HG02571 (cell line): ENCODE data around the gene SORT1.
A peak's percentile ranks its signal among the peaks of the same experiment; 100 is the strongest.
"Not testable (repeated sequence)": the region's sequence is repeated elsewhere in the genome, so short reads cannot be mapped to it uniquely, and the experiment has no call there.

ENCODE experiments used
- ATAC-seq: cut with Tn5 transposase; IDR thresholded peaks from one replicate; pipeline ENCODE4 v1.9.1; 2021; ENCODE audit warnings: mild to moderate bottlenecking, moderate library complexity; ENCODE audit not compliant: unreplicated experiment

SORT1 gene

DNA sequence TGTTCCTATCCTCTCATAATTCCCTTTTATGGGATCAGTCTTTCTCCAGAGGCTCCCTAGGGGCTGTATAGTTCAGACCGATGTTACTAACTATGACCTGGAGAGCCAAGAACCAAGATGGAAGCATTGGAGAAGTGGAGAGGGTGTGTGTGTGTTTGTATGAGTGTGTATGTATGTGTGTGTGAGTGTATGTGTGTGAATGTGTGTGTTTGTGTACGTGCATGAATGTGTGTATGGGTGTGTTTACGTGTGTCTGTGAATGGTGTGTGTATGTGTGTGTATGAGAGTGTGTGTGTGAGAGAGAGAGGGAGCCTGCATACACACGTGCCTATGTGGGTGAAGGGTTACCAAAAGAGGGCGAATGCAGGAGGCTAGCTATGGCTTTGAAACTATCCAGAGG lies 95.8 kb downstream of the SORT1 start:
- no peak for ATAC-seq

DNA sequence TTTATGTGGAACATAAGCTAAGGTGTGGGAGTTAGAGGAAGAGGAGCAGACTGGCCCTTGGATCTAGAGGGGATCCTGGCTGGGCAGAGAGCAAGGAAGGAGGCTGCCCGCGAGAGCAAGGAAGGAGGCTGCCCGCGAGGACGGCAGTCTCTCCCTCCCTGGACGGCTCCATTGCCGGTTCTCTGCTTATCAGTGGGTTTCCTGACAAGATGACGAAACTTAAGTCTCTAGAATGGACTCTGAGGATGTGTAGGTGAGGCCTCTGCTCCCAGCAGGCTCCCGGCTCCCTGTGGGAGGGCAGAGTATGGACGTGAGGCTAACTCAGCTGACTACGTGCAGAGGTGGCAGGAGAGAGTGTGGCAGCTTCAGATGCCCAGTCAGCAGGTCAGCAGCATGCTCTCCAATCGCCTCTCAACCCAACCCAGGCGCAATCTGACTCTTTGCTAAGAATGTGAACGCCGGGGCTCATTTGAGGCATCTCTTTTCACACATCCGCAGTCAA lies 97.0 kb downstream of the SORT1 start:
- no peak for ATAC-seq

DNA sequence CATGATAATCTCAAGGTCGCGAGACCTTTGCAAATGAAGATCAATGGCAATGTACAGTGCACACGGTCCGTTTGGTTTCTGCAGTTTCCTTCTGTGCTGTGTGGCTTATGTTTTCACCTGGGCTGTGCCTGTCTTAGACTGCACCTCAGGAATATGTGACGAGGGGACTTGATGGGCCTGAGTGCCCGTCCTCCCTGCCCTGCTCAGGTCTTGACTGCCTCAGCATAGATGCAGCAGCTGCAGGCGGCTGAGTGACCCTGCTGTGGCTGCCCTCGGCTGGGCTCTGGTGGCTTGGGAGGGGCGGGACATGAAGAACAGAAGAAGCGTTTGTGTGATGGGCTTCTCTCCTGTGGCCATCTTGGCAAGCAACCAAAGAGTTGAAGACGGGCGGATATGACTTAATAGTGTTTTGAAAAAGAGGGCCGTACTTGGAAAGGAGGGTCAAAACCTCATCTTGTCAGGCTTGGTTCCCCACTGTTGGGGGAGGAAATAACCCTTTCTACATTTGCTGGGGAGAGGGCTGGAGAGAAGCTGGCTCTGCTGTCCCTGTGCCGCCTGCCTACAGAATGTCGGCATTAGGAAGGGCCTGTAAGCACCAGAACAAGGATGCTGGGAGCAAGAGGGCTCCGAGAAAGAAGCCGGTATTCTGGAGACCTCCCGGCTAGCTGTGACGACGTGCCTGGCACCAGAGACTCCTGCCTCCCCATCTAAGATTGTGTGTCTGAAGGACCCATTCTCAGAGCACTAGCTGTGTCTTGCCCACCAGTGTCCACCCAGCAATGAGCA lies 98.0 kb downstream of the SORT1 start:
- no peak for ATAC-seq

DNA sequence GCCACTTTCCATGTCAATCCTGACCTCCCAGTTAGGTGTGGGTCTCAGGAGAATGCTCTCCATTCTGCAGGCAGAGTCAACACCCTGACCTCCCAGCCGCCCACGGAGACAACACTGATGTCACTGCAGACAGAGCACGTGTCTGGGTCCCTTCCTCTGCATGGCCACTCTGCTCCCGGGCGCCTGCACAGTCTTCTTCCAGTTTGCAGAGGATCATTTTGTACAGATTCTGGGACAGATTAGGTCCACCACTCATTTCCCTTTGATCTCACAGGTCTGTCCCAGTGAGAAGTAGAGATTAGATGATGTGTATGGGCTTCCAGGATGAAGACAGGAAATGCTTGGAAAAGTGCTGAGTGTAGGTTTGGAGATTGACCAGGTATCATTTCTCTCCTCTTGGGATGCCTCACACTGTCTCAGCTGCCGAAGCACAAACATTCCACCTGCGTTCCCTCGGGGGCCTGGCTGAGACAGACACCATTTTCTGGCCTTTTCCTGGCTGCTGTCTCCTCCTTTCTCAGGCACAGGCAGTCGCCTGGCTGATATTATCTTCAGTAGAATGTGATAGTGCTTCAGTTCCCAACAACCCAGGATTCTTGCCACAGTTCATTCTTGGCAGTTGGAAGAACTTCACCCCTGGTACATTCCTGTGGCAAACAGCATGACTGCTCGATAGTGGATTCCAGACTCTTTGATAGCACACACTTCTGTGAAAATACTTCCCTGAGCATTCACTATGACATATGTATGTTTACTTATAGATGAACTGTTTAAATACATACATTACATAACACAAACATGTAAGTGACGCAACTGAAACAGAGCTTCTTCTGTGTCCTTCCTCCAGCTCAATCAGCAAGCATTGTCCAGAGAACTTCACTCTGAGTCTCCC lies 98.8 kb downstream of the SORT1 start:
- ATAC-seq, result no peak

DNA sequence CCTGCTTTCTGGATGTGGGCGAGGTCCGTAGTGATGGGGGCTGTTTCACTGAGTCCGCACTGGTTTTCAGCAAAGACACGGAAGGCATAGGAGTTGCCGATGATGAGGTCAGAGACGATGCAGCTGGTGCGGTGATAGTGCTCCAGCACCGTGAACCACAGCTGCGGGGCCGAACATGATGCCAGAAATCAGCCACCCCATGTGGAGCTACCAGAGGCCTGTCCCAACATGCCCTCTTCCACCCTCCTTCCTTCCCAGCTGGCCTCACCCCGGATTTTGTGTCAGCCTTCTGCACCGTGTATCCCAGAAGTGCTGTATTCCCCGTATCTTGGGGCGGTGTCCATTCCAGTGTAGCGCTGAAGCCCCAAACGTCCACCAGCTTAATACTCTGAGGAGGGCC lies 100.9 kb downstream of the SORT1 start:
- no peak for ATAC-seq

DNA sequence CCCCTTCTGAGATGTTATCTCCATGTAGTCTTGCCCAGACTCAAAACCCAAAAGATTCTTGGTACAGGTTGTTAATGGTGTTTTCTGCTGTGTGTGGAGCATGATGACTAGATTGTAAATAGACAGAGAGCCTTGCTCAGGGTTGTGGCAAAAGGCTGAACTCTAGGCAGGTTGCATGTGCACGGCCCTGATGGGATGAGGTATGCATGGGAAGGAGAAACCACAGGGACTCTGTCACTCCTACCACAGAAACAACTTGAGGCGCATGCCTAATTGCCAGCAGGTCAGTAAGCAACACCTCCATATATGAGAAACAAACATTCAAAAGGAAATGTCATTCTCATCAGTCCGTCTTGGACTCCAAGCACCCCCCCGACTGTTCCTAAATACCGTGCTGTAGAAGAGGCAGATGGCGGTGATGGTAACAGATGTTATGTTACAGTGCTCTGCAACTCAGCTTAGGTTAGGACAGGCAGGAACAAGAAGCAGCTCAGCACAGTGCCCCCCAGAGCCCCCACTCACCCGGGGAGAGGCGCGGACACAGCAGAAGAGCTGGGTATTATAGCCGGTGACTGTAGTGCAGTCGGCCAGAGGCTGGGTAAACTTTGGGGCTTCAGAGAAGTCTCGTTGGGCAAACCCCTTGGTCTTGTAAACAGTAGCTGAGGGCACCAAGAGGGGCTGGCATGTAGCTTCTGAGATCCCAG lies 101.9 kb downstream of the SORT1 start:
- no peak for ATAC-seq

DNA sequence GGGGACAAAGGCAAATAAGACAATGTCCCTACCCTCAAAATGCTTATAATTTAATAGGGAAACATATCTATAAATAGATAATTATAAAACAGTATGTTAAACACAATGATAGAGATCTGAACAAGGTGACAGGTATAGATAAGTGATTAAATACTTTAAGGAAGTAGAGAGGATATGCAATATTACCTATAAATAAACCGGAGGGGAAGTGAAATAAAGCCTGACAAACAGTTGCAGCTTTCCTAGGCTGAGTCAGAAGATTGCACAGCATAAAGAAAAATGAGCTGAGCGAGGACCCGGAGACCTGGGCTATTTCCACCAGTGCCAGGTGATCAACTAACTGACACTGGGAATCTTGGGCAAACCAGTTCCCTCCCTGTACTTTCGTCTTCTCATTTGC lies 103.2 kb downstream of the SORT1 start:
- ATAC-seq, result no peak

DNA sequence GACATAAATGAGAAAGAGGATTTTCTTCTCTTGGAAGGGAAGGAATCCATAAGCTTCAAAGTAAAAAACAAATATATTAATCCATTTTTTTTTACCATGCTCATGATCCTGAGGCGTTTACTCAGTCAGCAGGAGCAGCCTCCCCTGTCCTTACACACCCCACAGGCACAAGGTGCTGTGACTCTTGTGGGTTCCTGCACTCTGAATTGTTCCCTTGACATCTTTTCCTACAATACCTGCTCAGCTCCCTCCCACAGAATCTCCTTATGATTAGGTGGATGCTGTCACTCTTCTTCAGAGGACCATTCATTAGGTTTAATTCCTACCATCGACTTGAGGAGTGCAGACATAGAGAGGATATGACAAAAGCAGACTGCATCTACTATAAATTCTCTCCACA lies 104.7 kb downstream of the SORT1 start:
- no peak for ATAC-seq

DNA sequence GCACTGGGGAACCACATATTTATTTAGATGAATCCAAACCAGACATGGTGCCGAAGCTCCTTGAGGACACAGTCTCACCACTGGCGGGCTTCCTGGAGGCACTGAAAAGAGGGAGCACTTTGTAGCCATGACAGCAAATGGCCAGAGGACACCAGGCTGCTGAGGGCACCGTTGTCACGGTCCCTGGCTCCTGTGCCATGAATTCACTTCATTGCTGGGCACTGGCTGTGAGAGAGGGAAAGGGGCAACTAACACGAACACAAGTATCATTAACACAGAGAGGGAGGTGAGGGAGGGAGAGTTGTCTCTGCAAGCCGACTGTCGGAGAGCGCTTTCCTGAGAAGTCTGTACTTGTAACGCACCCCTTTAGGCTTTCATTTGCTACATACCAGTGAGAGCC lies 105.4 kb downstream of the SORT1 start:
- ATAC-seq, result no peak

DNA sequence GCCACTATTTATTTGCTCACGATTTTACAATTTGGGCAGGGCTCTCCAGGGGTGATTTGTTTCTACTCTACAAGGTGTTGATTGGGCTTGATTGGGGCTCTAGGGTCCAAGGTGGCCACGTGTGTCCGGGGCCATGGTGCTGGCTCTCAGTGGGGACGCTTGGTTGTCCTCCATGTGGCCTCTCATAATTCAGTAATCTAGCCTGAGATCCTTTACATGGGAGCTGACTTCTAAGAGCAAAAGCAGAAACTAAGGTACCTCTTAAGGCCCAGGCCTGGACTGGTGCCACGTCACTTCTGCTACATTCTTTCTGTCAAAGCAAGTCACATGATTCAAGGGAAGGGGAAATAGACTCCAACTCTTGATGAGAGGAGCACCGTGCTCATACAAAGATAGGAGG lies 106.7 kb downstream of the SORT1 start:
- no peak for ATAC-seq

DNA sequence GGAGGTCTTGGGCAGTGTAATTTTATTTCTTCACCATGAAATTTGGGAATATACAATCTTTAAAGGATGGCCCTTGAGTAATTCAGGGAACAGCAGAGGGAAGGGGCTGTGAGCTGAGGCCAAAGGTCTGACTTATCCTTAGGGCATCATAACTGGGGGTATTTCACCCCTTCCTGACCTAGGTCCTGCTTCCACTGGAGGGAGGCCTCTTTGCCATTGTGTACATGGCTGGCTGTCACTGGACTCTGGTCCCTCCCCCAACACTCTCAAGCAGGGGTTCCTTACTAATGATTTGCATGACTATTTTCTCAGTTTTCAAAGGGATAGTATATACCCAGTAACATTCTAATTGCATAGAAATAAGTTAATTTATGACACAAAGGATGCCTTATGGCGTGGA lies 107.6 kb downstream of the SORT1 start:
- ATAC-seq, result no peak

DNA sequence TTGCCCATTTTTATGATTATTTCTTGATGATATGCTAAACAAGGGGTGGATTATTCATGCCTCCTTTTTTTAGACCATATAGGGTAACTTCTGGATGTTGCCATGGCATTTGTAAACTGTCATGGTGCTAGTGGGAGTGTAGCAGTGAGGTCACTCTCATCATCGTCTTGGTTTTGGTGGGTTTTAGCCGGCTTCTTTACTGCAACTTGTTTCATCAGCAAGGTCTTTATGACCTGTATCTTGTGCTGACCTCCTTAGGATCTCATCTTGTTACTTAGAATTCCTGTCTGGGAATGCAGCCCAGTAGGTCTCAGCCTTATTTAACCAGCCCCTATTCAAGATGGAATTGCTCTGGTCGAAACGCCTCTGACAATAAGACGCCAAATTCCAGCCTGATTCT lies 111.0 kb downstream of the SORT1 start:
- ATAC-seq, result not testable (repeated sequence)

DNA sequence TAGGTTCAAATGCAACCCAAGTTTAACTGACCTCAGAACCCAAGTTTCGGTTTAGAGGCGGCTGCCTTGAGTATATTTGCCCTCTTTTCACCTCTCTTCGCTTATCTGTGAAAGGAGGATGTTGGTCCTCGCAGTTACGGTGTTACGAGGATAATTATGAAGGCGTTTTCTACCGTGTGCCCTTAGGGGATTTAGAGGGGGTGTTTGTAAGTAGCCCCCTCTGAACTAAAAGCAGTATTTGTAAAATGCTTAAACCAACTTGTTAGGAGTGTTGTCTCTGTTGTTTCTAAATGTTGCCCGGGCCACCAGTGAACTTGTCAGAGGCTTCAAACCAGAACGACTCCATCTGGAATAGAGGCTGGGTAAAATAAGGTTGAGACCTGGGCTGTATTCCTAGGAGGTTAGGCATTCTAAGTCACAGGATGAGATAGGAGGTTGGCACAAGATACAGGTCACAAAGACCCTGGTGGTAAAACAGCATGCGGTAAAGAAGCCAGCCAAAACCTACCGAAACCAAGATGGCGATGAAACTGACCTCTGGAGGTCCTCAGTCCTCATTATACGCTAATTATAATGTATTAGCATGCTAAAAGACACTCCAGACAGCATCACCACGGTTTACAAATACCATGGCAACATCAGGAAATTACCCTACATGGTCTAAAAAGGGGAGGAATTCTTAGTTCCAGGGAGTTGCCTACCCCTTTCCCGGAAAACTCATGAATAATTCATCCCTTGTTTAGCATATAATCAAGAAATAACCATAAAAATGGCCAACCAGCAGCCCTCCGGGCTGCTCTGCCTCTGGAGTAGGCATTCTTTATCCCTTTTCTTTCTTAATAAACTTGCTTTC lies 113.7 kb downstream of the SORT1 start:
- peak; percentile 19 for ATAC-seq

DNA sequence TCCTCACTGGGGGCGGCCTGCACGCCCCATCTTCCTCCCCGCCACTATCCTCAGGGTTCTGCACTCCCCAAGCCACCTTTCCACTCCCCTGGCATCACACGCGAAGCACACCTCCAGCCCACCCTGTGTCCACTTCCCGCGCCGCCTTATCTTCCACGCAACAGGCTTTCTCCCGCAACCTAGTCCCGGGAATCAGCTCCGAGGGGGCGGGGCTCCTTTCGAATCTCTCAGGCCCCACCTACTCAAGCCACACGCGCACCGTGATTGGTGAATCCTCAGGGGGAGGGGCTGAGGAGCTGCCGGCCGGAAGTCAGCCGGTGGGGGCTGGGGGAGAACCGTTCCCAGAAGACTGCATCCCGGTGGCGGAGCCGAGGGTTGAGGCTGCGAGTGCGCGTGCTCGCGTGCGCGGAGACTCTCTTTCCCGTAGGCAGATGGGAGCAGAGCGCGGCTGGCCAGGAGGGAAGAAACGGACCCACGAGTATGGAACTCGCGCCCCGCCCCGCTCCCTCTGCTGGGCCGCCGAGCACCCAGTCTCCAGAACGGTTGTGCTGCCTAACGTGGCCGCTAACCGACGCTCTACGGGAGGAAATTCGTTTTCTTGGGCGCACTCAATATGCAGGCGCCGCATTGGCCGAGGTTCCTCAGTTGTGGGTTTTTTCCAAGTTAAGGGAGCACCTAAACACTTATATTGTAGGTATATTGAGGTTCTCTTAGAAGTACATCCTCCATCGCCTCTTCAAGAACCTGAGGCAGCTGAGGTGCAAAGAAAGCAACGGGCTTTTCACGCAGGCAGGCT lies 114.6 kb downstream of the SORT1 start, which contains the start of gene PSRC1:
TSS of gene PSRC1 (minus strand) at position 194 of the 796 bp plus-strand sequence.
- peak; percentile 95 for ATAC-seq

DNA sequence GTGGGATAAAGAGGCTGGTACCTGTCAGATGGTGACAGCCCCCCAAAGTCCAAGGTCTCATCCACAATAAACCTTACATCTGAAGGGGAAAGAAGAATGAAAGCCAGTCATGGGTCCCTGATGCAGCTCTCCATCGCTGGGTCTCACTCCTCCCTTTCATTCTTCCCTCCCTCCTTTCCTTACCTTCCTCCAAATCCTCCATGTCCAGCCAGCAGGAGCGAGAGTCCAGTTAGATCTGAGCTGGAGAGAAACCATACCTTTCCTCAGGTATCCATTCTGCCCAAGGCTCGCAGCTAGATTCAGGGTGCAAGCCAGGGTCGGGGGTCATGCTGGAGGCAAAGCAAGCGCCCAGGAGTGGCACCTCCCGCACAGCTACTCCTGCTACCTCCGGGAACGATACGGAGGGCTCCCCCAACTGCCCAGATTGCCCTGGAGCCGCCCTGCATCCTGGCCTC lies 115.2 kb downstream of the SORT1 start:
- ATAC-seq, result no peak

DNA sequence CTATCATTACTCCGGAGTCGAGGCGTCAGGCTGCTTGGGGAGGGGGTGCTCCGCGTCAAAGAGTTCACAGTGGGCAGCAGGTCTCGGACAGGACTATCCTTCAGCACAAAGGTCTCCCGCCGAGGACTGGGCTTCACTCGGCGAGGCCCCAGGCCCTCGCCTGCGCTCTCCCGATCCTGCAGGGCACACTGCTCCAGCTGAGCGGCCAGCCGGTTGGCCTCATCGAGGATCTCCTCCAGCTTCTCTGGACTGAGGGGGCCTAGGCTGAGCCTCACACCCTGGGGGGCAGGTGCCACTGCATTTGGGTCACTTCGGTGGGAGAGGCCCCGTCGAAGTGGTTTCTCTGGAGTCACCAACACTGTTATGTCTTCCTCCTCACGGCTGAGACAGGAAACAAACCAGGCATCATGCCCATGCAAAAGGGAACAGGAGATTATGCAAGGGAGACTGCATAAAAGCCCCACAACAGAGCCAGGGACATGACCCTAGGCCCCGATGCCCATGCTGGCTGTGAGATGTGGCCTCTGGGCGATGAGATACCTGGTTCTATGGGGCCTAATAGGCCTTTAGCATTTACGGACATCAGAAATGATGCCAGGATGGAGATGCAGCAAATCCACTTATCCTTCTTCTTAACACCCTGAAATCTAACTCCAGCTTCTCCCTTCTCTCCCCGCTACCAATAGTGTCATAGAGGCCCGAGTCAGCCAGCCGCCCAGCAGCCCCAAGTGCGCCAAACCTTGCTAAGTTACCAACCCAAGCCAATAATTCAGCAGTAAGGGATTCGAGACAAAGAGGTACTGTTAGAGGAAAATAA lies 115.8 kb downstream of the SORT1 start:
- no peak for ATAC-seq

DNA sequence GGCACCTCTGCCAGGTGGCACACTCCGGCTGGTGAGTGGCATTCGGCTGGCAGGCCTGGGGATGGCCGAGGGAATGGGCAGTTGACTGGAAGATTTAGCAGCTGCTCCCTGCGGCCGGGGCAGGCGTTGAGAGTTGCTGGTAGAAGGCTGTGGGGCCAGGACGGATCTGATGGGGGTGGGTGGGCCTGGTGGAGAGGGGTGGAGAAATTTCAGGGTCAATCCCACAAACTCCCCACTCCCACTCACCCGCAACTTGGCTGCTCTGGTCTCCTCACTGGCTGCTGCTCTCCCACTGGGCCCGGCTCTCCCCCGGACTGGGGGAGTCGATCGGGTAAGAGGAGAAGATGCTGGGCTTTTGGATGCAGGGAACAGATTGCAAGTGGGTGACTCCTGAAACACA lies 116.9 kb downstream of the SORT1 start:
- no peak for ATAC-seq

DNA sequence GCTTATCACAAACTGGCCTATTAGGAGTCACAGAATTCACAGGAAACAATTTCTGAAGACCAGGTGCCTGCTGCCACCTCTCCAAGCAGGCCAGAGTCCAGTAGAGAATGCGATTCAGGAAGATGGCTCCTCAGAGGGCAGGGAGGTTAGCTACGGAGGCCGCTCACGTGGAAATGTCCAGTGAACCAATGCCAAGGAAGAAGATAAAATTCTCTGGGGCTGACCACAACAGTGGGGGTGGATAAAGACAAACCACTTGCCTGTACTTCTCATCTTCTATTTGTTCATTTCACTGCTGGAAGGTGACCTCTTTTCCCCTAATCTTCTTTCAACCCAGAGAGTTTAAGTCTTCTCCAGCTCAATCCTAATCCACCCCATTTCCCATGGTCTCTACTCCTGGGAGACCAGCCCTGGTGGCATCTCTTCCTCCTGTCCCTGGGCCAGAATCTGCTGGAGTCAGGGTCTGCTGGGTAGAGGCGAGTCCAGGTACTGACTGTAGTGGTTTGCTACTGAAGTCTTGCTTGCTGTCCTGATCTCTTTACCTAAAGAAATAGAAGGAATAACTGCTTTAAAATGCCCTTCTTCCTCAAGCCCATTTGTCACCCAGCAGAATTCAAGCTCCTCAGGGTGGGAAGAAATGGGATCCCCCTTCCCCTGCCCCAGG lies 118.0 kb downstream of the SORT1 start:
- no peak for ATAC-seq
